ENCODE results near the gene TMEM54. TPM values are rescaled to one million over a fixed set of nuclear protein-coding genes. Genes with fewer than 3 reads are reported as not detected.

The TMEM54 gene
- total and polyA plus RNA-seq, 9 of the 15 experiments (the other 6 are each of a cell fraction or from before 2014, with no cell fraction given): 1.00 to 16.2 (median 8.2) TPM

- no peak for TF ChIP-seq ZHX1 (conservative IDR thresholded peaks at IDR 0.05; ENCODE audit: low read length)
- TF ChIP-seq USF1 (CRISPR knock-in tag; IDR thresholded peaks at IDR 0.05): peak; percentile 59; the same call in 1 of the 2 replicates
- no peak for TF ChIP-seq TAF15 (IDR thresholded peaks at IDR 0.05; ENCODE audit: low read depth, low read length)
- TF ChIP-seq ATF6 (CRISPR knock-in tag; IDR thresholded peaks at IDR 0.05): peak; percentile 100
- no peak for TF ChIP-seq POLR2H (tag; IDR thresholded peaks at IDR 0.05; ENCODE audit: low read depth)
- TF ChIP-seq KLF13 (tag; IDR thresholded peaks at IDR 0.05; ENCODE audit: borderline replicate concordance, low read depth): no peak
- TF ChIP-seq PRPF4 (IDR thresholded peaks at IDR 0.05; ENCODE audit: insufficient read depth, low read depth, low read length, poor library complexity, severe bottlenecking): no peak
- no peak for TF ChIP-seq FOXJ2 (tag; IDR thresholded peaks at IDR 0.05)
- peak in 1 of 2 experiments; percentile 31; a peak in 1 of 4 replicates for TF ChIP-seq BCLAF1 (IDR thresholded peaks at IDR 0.05; ENCODE audit: borderline replicate concordance in 1 of 2, control insufficient read depth in 1 of 2, low read depth in 2 of 2, low read length in 1 of 2)
- TF ChIP-seq KDM4B (IDR thresholded peaks at IDR 0.05; ENCODE audit: borderline replicate concordance in 2 of 2, low read depth in 1 of 2): peak in 1 of 2 experiments; percentile 48; a peak in 1 of 4 replicates
- TF ChIP-seq ZNF589 (CRISPR knock-in tag; IDR thresholded peaks at IDR 0.05; ENCODE audit: low read depth): peak; percentile 85
- TF ChIP-seq MCM2 (IDR thresholded peaks at IDR 0.05; ENCODE audit: low read depth): no peak
- TF ChIP-seq FOS (IDR thresholded peaks at IDR 0.05; ENCODE audit: extremely low read depth, insufficient read length): no peak
- TF ChIP-seq XRCC5 (IDR thresholded peaks at IDR 0.05; ENCODE audit: low read depth, low read length): peak; percentile 98
- peak; percentile 37; the same call in 1 of the 2 replicates for TF ChIP-seq ZNF23 (CRISPR knock-in tag; IDR thresholded peaks at IDR 0.05)
- TF ChIP-seq POLR2AphosphoS5 (IDR thresholded peaks at IDR 0.05; ENCODE audit: control insufficient read depth, insufficient read depth, low read depth, low read length): peak; percentile 51; the same call in 1 of the 2 replicates
- no peak for TF ChIP-seq SUPT5H (IDR thresholded peaks at IDR 0.05)
These were observed 15.0 kb downstream of the TMEM54 start, which contains the start of gene HPCA (continued) for GRCh38 chr1:32886004-32886827.

All from K562 (cell line).